Measurements from ENCODE around the gene CLTB. TPM values are rescaled to one million over a fixed set of nuclear protein-coding genes. Genes with fewer than 3 reads are reported as not detected.
A peak's percentile ranks its signal among the peaks of the same experiment; 100 is the strongest.

CLTB gene
- total and polyA plus RNA-seq, 2 of the 13 experiments (the other 11 are each of a cell fraction or from before 2014, with no cell fraction given), result 23.3 to 33.8 TPM

GRCh38 chr5:176379881-176380280, 36.5 kb downstream of the CLTB start (continued):
- TF ChIP-seq EP300 (IDR thresholded peaks at IDR 0.05; ENCODE audit: low read depth in 2 of 2, low read length in 2 of 2), result no peak
- TF ChIP-seq EP300 (CRISPR knock-in tag; IDR thresholded peaks at IDR 0.05; ENCODE audit: borderline replicate concordance), result no peak

GRCh38 chr5:176373100-176373818, 43.1 kb downstream of the CLTB start:
- intact Hi-C loops (cut with micrococcal nuclease; ENCODE audit: unreplicated experiment), result no loop called here
- no peaks in the 10 kb centered on the region for H3K9me3 ChIP-seq (ENCODE audit: low read length)
- CTCF ChIA-PET (ENCODE audit: low intra/inter-chr PET ratio, low total read pairs), result no interaction called here
- no peaks in the 10 kb centered on the region for H3K79me2 ChIP-seq (ENCODE audit: insufficient read depth, low read length)
- H3K4me2 ChIP-seq (ENCODE audit: low read depth, low read length), result 0 out of 2 replicates have a peak overlapping the region, but pooled peaks have one; percentile 3
- no peak overlapping the region for H3K4me3 ChIP-seq (replicated peaks in 1 of 3; ENCODE audit: insufficient read depth in 1 of 3, low read depth in 2 of 3, low read length in 3 of 3)
- H3K36me3 ChIP-seq (replicated peaks in 1 of 2; ENCODE audit: control insufficient read depth in 1 of 2, insufficient read depth in 2 of 2, low read length in 2 of 2), result no peaks in the 10 kb centered on the region
- DNase-seq (ENCODE audit: low spot score), result no peak
- H3K27ac ChIP-seq (ENCODE audit: extremely low read length, insufficient read depth, low read length), result no peak overlapping the region
- ATAC-seq, result no peak
- H3K27me3 ChIP-seq (ENCODE audit: control insufficient read depth in 1 of 2, insufficient read depth in 2 of 2, low read length in 2 of 2), result no peaks in the 10 kb centered on the region
- WGBS (ENCODE audit: low lambda C conversion rate), result 78% methylated on average over 7 of the region's 7 CpGs
- BruUV-seq (replicated peaks), result no TSS peak
- no peaks in the 10 kb centered on the region for H4K20me1 ChIP-seq (ENCODE audit: insufficient read depth, low read length)
- no peak for FAIRE-seq
- H2AFZ ChIP-seq (ENCODE audit: low read length), result no peak overlapping the region
- peaks cover 37% of the 10 kb centered on the region for H3K4me1 ChIP-seq (ENCODE audit: insufficient read depth, low read length)
- POLR2A ChIA-PET, result interaction anchor here (1.5 to 2.7 kb wide), 2 partner anchors 12 to 15 kb away, joined by 9 to 37 read pairs; partner anchors contain the start of genes HIGD2A, KIAA1191 and NOP16
- H3K9ac ChIP-seq (ENCODE audit: insufficient read depth, low read depth, low read length), result no peak overlapping the region
- TF ChIP-seq PPARG (CRISPR knock-in tag; conservative IDR thresholded peaks at IDR 0.05) (no peak), SP140L (CRISPR knock-in tag; IDR thresholded peaks at IDR 0.05; ENCODE audit: borderline replicate concordance) (no peak), ZFP36L1 (CRISPR knock-in tag; IDR thresholded peaks at IDR 0.05) (no peak), ZNF431 (CRISPR knock-in tag; IDR thresholded peaks at IDR 0.05; ENCODE audit: borderline replicate concordance, low read depth) (no peak)
- in situ Hi-C loops (cut with HindIII; ENCODE audit: extremely low pct_ligation_motif_present, low pct_unique_long_range_greater_than_20kb), result no loop called here

Data from HepG2 (cell line).